Endothelial cell of umbilical vein (primary cell): ENCODE results near the gene GPR78. TPM values are rescaled to one million over a fixed set of nuclear protein-coding genes. Genes with fewer than 3 reads are reported as not detected.

Experiments
- BruUV-seq: library from RNA; stranded (reverse); fragments of 400-500 nt; replicated peaks from 2 replicates; lab custom pipeline; 2021; lab: Mats Ljungman, UMichigan
- CTCF ChIA-PET: fragments of 300-600, 350-600 bp; sonication (Branson Sonifier 250); formaldehyde crosslinking; loops from one replicate; lab custom pipeline; 2021; ENCODE audit warnings: antibody characterized with exemption, inconsistent platforms; lab: Charles Lee
- POLR2A ChIA-PET: fragments of 300-600, 350-600 bp; sonication (Branson Sonifier 250); formaldehyde crosslinking; loops from one replicate; lab custom pipeline; 2021; ENCODE audit warnings: antibody characterized with exemption, inconsistent platforms; lab: Charles Lee
- DNase-seq: peaks from one replicate; pipeline ENCODE4 v3.0.0-alpha.2; 2011; ENCODE audit warnings: low read depth, low spot score
- FAIRE-seq: peaks from 2 replicates; lab custom pipeline; 2011; peaks lifted over from hg19 to GRCh38; lab: Jason Lieb, UNC
- H2AFZ ChIP-seq: 2 replicates; pipeline ENCODE4 v1.6.0; 2012; ENCODE audit warnings: low read depth, low read length, control low read depth, inconsistent platforms
- H3K27ac ChIP-seq: 2 replicates; pipeline ENCODE4 v1.5.1; 2011; ENCODE audit warnings: low read depth, mild to moderate bottlenecking, control low read depth, low read length, moderate library complexity; ENCODE audit not compliant: insufficient read depth
- H3K27me3 ChIP-seq, 2 experiments: 2 replicates each; pipeline versions ENCODE4 v1.6.0 to v1.6.1; 2011; ENCODE audit warnings: low read length in 2 of 2, mixed read lengths in 1 of 2; ENCODE audit not compliant: control insufficient read depth in 2 of 2, insufficient read depth in 2 of 2
- H3K36me3 ChIP-seq, 2 experiments: 2 replicates in 1 of 2; 3 replicates in 1 of 2; pipeline ENCODE4 v1.5.1; 2011; ENCODE audit warnings: low read length in 2 of 2, mild to moderate bottlenecking in 1 of 2, moderate library complexity in 1 of 2; ENCODE audit not compliant: control insufficient read depth in 2 of 2, insufficient read depth in 2 of 2; ENCODE audit errors: extremely low read depth in 1 of 2
- H3K4me1 ChIP-seq: 3 replicates; pipeline ENCODE4 v1.5.1; 2011; ENCODE audit warnings: mild to moderate bottlenecking, low read length; ENCODE audit not compliant: control insufficient read depth, insufficient read depth; ENCODE audit errors: extremely low read depth
- H3K4me2 ChIP-seq: 2 replicates; pipeline ENCODE4 v1.6.1; 2011; ENCODE audit warnings: low read length, control low read depth, mixed read lengths; ENCODE audit not compliant: insufficient read depth
- H3K4me3 ChIP-seq, 3 experiments: fragments of 200-600 bp in 1 of 3; sonication (generic), shearing (Covaris generic) in 1 of 3; replicated peaks in 1 of 3; 2 replicates each; pipeline ENCODE4 v1.5.1; 2011 to 2016; ENCODE audit warnings: control low read depth in 3 of 3, low read length in 3 of 3, mild to moderate bottlenecking in 2 of 3, inconsistent platforms in 1 of 3, low read depth in 1 of 3, moderate library complexity in 1 of 3; ENCODE audit not compliant: insufficient read depth in 1 of 3
- H3K79me2 ChIP-seq: 2 replicates; pipeline ENCODE4 v1.6.0; 2012; ENCODE audit warnings: low read length, inconsistent platforms; ENCODE audit not compliant: control insufficient read depth, insufficient read depth
- H3K9ac ChIP-seq: replicated peaks from 2 replicates; pipeline ENCODE3; 2011; ENCODE audit warnings: low read length, control low read depth; ENCODE audit not compliant: insufficient read depth; ENCODE audit errors: extremely low read depth
- H3K9me1 ChIP-seq: replicated peaks from 3 replicates; pipeline ENCODE4 v1.6.0; 2011; ENCODE audit warnings: mild to moderate bottlenecking, low read length; ENCODE audit not compliant: control insufficient read depth, insufficient read depth; ENCODE audit errors: extremely low read depth
- H3K9me3 ChIP-seq: replicated peaks from 2 replicates; pipeline ENCODE4 v1.5.1; 2012; ENCODE audit warnings: low read length, inconsistent platforms; ENCODE audit not compliant: control insufficient read depth, insufficient read depth
- H4K20me1 ChIP-seq: replicated peaks from 2 replicates; pipeline ENCODE3; 2011; ENCODE audit warnings: mild to moderate bottlenecking, low read length; ENCODE audit not compliant: control insufficient read depth, insufficient read depth; ENCODE audit errors: extremely low read depth
- EZH2 ChIP-seq: IDR thresholded peaks from 2 replicates; pipeline ENCODE4 v1.6.1; 2012; ENCODE audit warnings: borderline replicate concordance, low read depth, mild to moderate bottlenecking, moderate library complexity, low read length, inconsistent platforms; ENCODE audit not compliant: severe bottlenecking
- FOS ChIP-seq: IDR thresholded peaks from 2 replicates; pipeline ENCODE4 v1.6.1; 2011; ENCODE audit warnings: mild to moderate bottlenecking, low read length, moderate library complexity, borderline replicate concordance; ENCODE audit not compliant: insufficient read depth
- GATA2 ChIP-seq: IDR thresholded peaks from 2 replicates; pipeline ENCODE4 v1.7.0; 2011; ENCODE audit warnings: low read depth, mild to moderate bottlenecking, moderate library complexity, mixed read lengths, low read length; ENCODE audit not compliant: insufficient read length, insufficient read depth
- JUN ChIP-seq: IDR thresholded peaks from 2 replicates; pipeline ENCODE4 v1.6.1; 2011; ENCODE audit warnings: borderline replicate concordance, low read depth; ENCODE audit not compliant: insufficient read length, insufficient read depth
- MYC ChIP-seq: IDR thresholded peaks from one replicate; pipeline ENCODE4 v1.6.1; 2011; ENCODE audit warnings: mild to moderate bottlenecking, low read depth, low read length
- POLR2A ChIP-seq: IDR thresholded peaks from 2 replicates; pipeline ENCODE4 v1.6.1; 2012; ENCODE audit warnings: low read depth, mild to moderate bottlenecking, control low read depth, low read length
- POLR2AphosphoS5 ChIP-seq: IDR thresholded peaks from 2 replicates; pipeline ENCODE4 v1.6.1; 2012; ENCODE audit warnings: low read depth, mild to moderate bottlenecking, control low read depth, low read length, moderate library complexity; ENCODE audit not compliant: insufficient read depth
- dilution Hi-C: fragments of 300-500 bp; cut with MboI; formaldehyde crosslinking; loops from one replicate; pipeline ENCODE4 v1.15.0; 2019; ENCODE audit warnings: low sequenced_read_pairs; ENCODE audit not compliant: extremely low pct_ligation_motif_present
- intact Hi-C: fragments of 100-400 bp; cut with micrococcal nuclease; formaldehyde crosslinking; loops from one replicate; pipeline ENCODE4 v1.10.0; 2022
- polyA plus RNA-seq, 4 experiments: library from polyadenylated mRNA; depleted of rRNA in 3 of 4; stranded (reverse) in 3 of 4; unstranded in 1 of 4; fragments of >200 nt; gene quantifications; 2 replicates each; pipeline versions ENCODE4 v1.2.1 to v1.2.3, GENCODE V29; 2011 to 2012; ENCODE audit warnings: missing spikeins in 1 of 4
- total RNA-seq: library from RNA; stranded (reverse); gene quantifications from 2 replicates; pipeline ENCODE4 v1.2.3, GENCODE V29; 2021
- TF ChIP-seq, protein P1 (sequence below), 2 donors: IDR thresholded peaks; 1 replicate in 1 of 2; 2 replicates in 1 of 2; pipeline ENCODE4 v1.5.1; 2011; ENCODE audit warnings: low read length in 2 of 2, mild to moderate bottlenecking in 2 of 2, moderate library complexity in 2 of 2, control low read depth in 1 of 2, inconsistent platforms in 1 of 2, low read depth in 1 of 2; ENCODE audit not compliant: insufficient read depth in 1 of 2; ENCODE audit errors: extremely low read depth in 1 of 2
- TF ChIP-seq, protein P2 (sequence below): IDR thresholded peaks from 2 replicates; pipeline ENCODE4 v1.6.1; 2011; ENCODE audit not compliant: insufficient read depth, insufficient read length

Gene GPR78
- total and polyA plus RNA-seq, 2 donors (not counting 3 experiments of a cell fraction or from before 2014, with no cell fraction given): not detected

DNA sequence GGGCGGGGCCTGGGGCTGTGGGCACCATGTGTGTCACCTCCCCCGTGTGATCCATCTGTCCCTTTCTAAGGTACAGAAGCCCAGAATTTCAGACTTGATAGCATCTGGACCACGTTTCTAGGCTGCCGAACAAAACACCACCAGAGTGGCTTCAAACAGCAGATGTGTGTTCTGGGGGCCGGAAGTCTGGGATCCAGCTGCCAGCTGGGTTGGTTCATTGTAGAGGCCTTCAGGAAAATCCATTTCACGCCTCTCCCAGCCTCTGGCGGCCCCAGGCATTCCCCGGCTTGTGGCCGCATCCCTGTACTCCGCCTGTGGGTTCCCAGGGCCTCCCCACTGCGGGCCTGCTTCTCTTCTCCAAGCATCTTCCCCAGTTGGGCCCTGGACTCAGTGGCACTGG is 39.6 kb upstream of the GPR78 start:
- intact Hi-C loops (no loop called here), dilution Hi-C loops (no loop called here)
- H3K4me3 ChIP-seq: no peak overlapping the region
- H3K79me2 ChIP-seq: no peaks in the 10 kb centered on the region
- no peaks in the 10 kb centered on the region for H3K9me3 ChIP-seq
- CTCF ChIA-PET: no interaction called here
- FAIRE-seq: no peak
- POLR2A ChIA-PET: no interaction called here
- no peak overlapping the region for H3K9ac ChIP-seq
- H4K20me1 ChIP-seq: no peaks in the 10 kb centered on the region
- H3K27ac ChIP-seq: no peak overlapping the region
- H2AFZ ChIP-seq: no peak overlapping the region
- H3K27me3 ChIP-seq: no peaks in the 10 kb centered on the region
- no TSS peak for BruUV-seq
- DNase-seq: no peak
- H3K4me2 ChIP-seq: no peak overlapping the region
- H3K36me3 ChIP-seq: no peaks in the 10 kb centered on the region
- H3K4me1 ChIP-seq: no peaks in the 10 kb centered on the region
- TF ChIP-seq, protein P1, sequence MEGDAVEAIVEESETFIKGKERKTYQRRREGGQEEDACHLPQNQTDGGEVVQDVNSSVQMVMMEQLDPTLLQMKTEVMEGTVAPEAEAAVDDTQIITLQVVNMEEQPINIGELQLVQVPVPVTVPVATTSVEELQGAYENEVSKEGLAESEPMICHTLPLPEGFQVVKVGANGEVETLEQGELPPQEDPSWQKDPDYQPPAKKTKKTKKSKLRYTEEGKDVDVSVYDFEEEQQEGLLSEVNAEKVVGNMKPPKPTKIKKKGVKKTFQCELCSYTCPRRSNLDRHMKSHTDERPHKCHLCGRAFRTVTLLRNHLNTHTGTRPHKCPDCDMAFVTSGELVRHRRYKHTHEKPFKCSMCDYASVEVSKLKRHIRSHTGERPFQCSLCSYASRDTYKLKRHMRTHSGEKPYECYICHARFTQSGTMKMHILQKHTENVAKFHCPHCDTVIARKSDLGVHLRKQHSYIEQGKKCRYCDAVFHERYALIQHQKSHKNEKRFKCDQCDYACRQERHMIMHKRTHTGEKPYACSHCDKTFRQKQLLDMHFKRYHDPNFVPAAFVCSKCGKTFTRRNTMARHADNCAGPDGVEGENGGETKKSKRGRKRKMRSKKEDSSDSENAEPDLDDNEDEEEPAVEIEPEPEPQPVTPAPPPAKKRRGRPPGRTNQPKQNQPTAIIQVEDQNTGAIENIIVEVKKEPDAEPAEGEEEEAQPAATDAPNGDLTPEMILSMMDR (IDR thresholded peaks at IDR 0.05; ENCODE audit: extremely low read depth in 1 of 2, insufficient read depth in 1 of 2, low read depth in 1 of 2, low read length in 2 of 2): no peak
- no peak for TF ChIP-seq JUN
- no peak for TF ChIP-seq POLR2A
- TF ChIP-seq EZH2: no peak
- no peak for TF ChIP-seq FOS
- no peaks in the 10 kb centered on the region for H3K9me1 ChIP-seq

DNA sequence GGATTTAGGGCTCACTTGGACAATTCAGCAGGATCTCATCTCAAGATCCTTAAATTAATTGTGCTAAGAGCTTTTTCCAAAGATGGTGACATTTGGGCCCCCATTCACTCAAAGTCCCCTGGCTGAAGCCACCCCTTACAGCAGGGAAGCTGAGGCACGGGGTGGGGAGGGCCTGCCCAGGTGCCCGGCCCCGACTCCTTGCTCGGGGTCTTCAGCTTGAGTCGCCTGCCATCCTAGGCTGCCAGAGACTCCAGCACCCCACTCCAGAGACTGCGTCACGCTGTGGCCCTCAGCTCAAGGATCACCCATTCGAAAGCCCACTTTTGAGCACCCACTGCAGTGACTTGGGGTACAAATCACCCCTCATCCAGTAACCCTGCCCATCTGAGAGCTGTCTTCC is 39.2 kb upstream of the GPR78 start:
- H3K9me3 ChIP-seq: no peaks in the 10 kb centered on the region
- H3K4me3 ChIP-seq: no peak overlapping the region
- FAIRE-seq: no peak
- no peak overlapping the region for H3K27ac ChIP-seq
- H3K79me2 ChIP-seq: no peaks in the 10 kb centered on the region
- H3K36me3 ChIP-seq: no peaks in the 10 kb centered on the region
- H2AFZ ChIP-seq: no peak overlapping the region
- no peak for TF ChIP-seq GATA2
- TF ChIP-seq POLR2AphosphoS5: no peak
- no peak for TF ChIP-seq JUN
- no peak for TF ChIP-seq FOS
- TF ChIP-seq, protein P2, sequence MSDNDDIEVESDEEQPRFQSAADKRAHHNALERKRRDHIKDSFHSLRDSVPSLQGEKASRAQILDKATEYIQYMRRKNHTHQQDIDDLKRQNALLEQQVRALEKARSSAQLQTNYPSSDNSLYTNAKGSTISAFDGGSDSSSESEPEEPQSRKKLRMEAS: no peak
- TF ChIP-seq EZH2: no peak
- TF ChIP-seq, protein P1 (IDR thresholded peaks at IDR 0.05; ENCODE audit: extremely low read depth in 1 of 2, insufficient read depth in 1 of 2, low read depth in 1 of 2, low read length in 2 of 2): no peak
- TF ChIP-seq POLR2A: no peak
- no peak for TF ChIP-seq MYC
- no peak overlapping the region for H3K9ac ChIP-seq
- BruUV-seq: no TSS peak
- H3K4me1 ChIP-seq: no peaks in the 10 kb centered on the region
- H3K9me1 ChIP-seq: no peaks in the 10 kb centered on the region
- no peak overlapping the region for H3K4me2 ChIP-seq
- no peaks in the 10 kb centered on the region for H3K27me3 ChIP-seq
- DNase-seq: no peak
- POLR2A ChIA-PET: no interaction called here
- intact Hi-C loops: no loop called here
- CTCF ChIA-PET: no interaction called here
- no peaks in the 10 kb centered on the region for H4K20me1 ChIP-seq
- dilution Hi-C loops: no loop called here
